Vagina (tissue), 2 donors: ENCODE results near the gene PRR11. TPM values are rescaled to one million over a fixed set of nuclear protein-coding genes. Genes with fewer than 3 reads are reported as not detected.

Experiments
- DNase-seq, 2 donors: peaks; one replicate each; pipeline ENCODE4 v3.0.0-alpha.2; 2017; ENCODE audit errors: extremely low spot score in 2 of 2
- H3K27ac ChIP-seq: fragments of 200-600 bp; sonication (generic); one replicate; pipeline ENCODE4 v1.5.1; 2019
- H3K27me3 ChIP-seq: fragments of 200-600 bp; sonication (generic); one replicate; pipeline ENCODE4 v1.5.1; 2019
- H3K36me3 ChIP-seq, 2 donors: fragments of 200-600 bp; sonication (generic); one replicate each; pipeline ENCODE4 v1.5.1; 2017 to 2019
- H3K4me1 ChIP-seq: fragments of 200-600 bp; sonication (generic); one replicate; pipeline ENCODE4 v1.5.1; 2019
- H3K4me3 ChIP-seq, 2 donors: fragments of 200-600 bp; sonication (generic); 1 replicate in 1 of 2; 2 replicates in 1 of 2; pipeline ENCODE4 v1.5.1; 2016 to 2019
- H3K9me3 ChIP-seq: fragments of 200-600 bp; sonication (generic); one replicate; pipeline ENCODE4 v1.5.1; 2019
- POLR2A ChIP-seq, 2 donors: fragments of 450-650 bp; IDR thresholded peaks; one replicate each; pipeline ENCODE4 v1.6.1; 2017; ENCODE audit warnings: antibody characterized with exemption in 2 of 2, mild to moderate bottlenecking in 2 of 2, moderate library complexity in 2 of 2
- POLR2AphosphoS5 ChIP-seq, 2 donors: sonication (generic); formaldehyde crosslinking; IDR thresholded peaks; one replicate each; pipeline ENCODE4 v1.9.0; 2017; ENCODE audit warnings: antibody characterized with exemption in 2 of 2, mild to moderate bottlenecking in 2 of 2, low read depth in 1 of 2; ENCODE audit not compliant: insufficient read depth in 1 of 2
- intact Hi-C: fragments of 100-400 bp; cut with DNase I; formaldehyde crosslinking; loops from one replicate; pipeline ENCODE4 v1.15.1; 2023
- total RNA-seq: library from RNA; depleted of rRNA; stranded (reverse); fragments of >200 nt; gene quantifications from one replicate; pipeline ENCODE4 v1.2.3, GENCODE V29; 2016
- TF ChIP-seq, protein P1 (sequence below), 3 experiments: fragments of 450-650 bp in 2 of 3; fragments of 200-600 bp in 1 of 3; sonication (generic) in 1 of 3; IDR thresholded peaks; one replicate each; pipeline ENCODE4 v1.5.1; 2017 to 2019; ENCODE audit warnings: antibody characterized with exemption in 3 of 3, mild to moderate bottlenecking in 2 of 3, moderate library complexity in 2 of 3

PRR11 gene
- total RNA-seq, 1 donor from 2014 or later, result 7.9 TPM

- intact Hi-C loops, result no loop called here
- H3K4me3 ChIP-seq, result no peak overlapping the region
- TF ChIP-seq, protein P1, sequence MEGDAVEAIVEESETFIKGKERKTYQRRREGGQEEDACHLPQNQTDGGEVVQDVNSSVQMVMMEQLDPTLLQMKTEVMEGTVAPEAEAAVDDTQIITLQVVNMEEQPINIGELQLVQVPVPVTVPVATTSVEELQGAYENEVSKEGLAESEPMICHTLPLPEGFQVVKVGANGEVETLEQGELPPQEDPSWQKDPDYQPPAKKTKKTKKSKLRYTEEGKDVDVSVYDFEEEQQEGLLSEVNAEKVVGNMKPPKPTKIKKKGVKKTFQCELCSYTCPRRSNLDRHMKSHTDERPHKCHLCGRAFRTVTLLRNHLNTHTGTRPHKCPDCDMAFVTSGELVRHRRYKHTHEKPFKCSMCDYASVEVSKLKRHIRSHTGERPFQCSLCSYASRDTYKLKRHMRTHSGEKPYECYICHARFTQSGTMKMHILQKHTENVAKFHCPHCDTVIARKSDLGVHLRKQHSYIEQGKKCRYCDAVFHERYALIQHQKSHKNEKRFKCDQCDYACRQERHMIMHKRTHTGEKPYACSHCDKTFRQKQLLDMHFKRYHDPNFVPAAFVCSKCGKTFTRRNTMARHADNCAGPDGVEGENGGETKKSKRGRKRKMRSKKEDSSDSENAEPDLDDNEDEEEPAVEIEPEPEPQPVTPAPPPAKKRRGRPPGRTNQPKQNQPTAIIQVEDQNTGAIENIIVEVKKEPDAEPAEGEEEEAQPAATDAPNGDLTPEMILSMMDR (IDR thresholded peaks at IDR 0.05), result no peak
- TF ChIP-seq POLR2AphosphoS5 (IDR thresholded peaks at IDR 0.05; ENCODE audit: insufficient read depth in 1 of 2, low read depth in 1 of 2) (no peak), POLR2A (IDR thresholded peaks at IDR 0.05) (no peak)
- H3K27me3 ChIP-seq, result no peaks in the 10 kb centered on the region
- no peaks in the 10 kb centered on the region for H3K36me3 ChIP-seq
- no peaks in the 10 kb centered on the region for H3K9me3 ChIP-seq
- DNase-seq, result no peak
- H3K4me1 ChIP-seq, result no peaks in the 10 kb centered on the region
- H3K27ac ChIP-seq, result no peak overlapping the region
Measured at GRCh38 chr17:59139939-59140338, 15.6 kb upstream of the PRR11 start.

DNA sequence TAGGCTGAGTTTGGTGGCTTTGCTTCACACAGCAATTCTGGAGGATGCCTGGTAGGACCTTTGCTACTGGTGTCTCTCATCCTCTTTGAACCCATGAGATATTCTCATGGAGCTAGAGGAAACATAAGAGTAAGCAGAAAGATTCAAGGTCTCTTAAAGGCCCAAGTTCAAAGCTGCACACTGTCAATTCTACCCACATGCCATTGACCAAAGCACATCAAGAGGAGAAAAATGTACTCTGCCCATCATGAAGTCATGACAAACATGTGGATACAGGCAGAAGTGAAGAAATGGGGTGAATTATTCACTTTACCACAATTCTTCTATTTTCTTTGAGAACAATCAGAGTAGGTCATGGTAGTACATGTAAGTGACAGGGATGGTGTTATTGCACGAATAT is 13.7 kb upstream of the PRR11 start:
- no peak overlapping the region for H3K27ac ChIP-seq
- no peaks in the 10 kb centered on the region for H3K36me3 ChIP-seq
- TF ChIP-seq POLR2AphosphoS5 (IDR thresholded peaks at IDR 0.05; ENCODE audit: insufficient read depth in 1 of 2, low read depth in 1 of 2) (no peak), POLR2A (IDR thresholded peaks at IDR 0.05) (no peak)
- TF ChIP-seq, protein P1 (IDR thresholded peaks at IDR 0.05), result no peak
- H3K9me3 ChIP-seq, result no peaks in the 10 kb centered on the region
- no peak for DNase-seq
- intact Hi-C loops, result no loop called here
- H3K27me3 ChIP-seq, result no peaks in the 10 kb centered on the region
- H3K4me1 ChIP-seq, result no peaks in the 10 kb centered on the region
- no peak overlapping the region for H3K4me3 ChIP-seq

GRCh38 chr17:59145571-59146096 is 9.9 kb upstream of the PRR11 start:
- Histone ChIP-seq H3K27me3 (no peaks in the 10 kb centered on the region), H3K27ac (no peak overlapping the region), H3K4me1 (no peaks in the 10 kb centered on the region), H3K4me3 (no peak overlapping the region), H3K36me3 (no peaks in the 10 kb centered on the region), H3K9me3 (no peaks in the 10 kb centered on the region)
- intact Hi-C loops, result no loop called here
- no peak for DNase-seq
- TF ChIP-seq POLR2AphosphoS5 (IDR thresholded peaks at IDR 0.05; ENCODE audit: insufficient read depth in 1 of 2, low read depth in 1 of 2) (no peak), POLR2A (IDR thresholded peaks at IDR 0.05) (no peak)
- TF ChIP-seq, protein P1 (IDR thresholded peaks at IDR 0.05), result no peak

- Histone ChIP-seq H3K27ac (no peak overlapping the region), H3K4me1 (peaks cover 12% of the 10 kb centered on the region), H3K27me3 (no peaks in the 10 kb centered on the region), H3K36me3 (no peaks in the 10 kb centered on the region), H3K4me3 (no peak overlapping the region), H3K9me3 (no peaks in the 10 kb centered on the region)
- no peak for DNase-seq
- intact Hi-C loops, result no loop called here
- no peak for TF ChIP-seq POLR2A (IDR thresholded peaks at IDR 0.05)
- no peak for TF ChIP-seq POLR2AphosphoS5 (IDR thresholded peaks at IDR 0.05; ENCODE audit: insufficient read depth in 1 of 2, low read depth in 1 of 2)
- TF ChIP-seq, protein P1 (IDR thresholded peaks at IDR 0.05), result no peak
Measured at GRCh38 chr17:59149051-59149450, 6.5 kb upstream of the PRR11 start.

DNA sequence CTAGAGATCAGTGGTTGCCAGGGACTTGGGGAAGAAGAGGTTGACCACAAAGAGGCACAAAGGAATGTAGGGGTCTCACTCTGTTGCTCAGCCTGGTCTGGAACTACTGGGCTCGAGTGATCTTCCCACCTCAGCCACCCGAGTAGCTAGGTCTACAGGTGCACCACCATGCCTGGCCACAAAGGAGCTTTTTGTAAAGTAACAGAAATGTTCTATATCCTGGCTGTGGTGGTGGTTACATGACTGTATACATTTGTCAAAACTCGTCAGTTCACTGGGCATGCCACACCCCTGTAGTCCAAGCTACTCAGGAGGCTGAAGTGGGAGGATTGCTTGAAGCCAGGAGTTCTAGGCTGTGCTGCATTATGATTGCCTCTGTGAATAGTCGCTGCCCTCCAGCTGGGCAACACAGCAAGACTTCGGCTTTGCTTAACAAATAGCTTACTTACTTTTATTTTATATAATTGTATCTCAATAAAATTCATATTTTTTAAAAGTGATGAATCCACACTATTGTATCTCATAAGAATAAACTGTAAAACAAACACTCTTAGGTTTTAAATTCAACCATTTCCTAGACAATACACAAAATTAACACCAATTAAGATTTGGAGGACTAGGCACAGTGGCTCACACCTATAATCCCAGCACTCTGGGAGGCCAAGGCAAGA is 5.6 kb upstream of the PRR11 start:
- H3K4me1 ChIP-seq, result peaks cover 12% of the 10 kb centered on the region
- H3K4me3 ChIP-seq, result no peak overlapping the region
- H3K9me3 ChIP-seq, result no peaks in the 10 kb centered on the region
- H3K27me3 ChIP-seq, result no peaks in the 10 kb centered on the region
- intact Hi-C loops, result no loop called here
- TF ChIP-seq, protein P1 (IDR thresholded peaks at IDR 0.05), result no peak
- no peak overlapping the region for H3K27ac ChIP-seq
- no peak for DNase-seq
- no peaks in the 10 kb centered on the region for H3K36me3 ChIP-seq
